Fibroblast of lung (primary cell): ENCODE measurements around the gene RAP1GAP. TPM values are rescaled to one million over a fixed set of nuclear protein-coding genes. Genes with fewer than 3 reads are reported as not detected.

ENCODE experiments used
- DNase-seq, 2 donors: peaks; one replicate each; pipeline versions ENCODE4 v3.0.0 to v3.0.0-alpha.2; 2010; ENCODE audit warnings: low read depth in 2 of 2
- H2AFZ ChIP-seq: 2 replicates; pipeline ENCODE4 v1.5.1; 2012; ENCODE audit warnings: low read length, control low read depth, inconsistent platforms
- H3K27ac ChIP-seq: 2 replicates; pipeline ENCODE4 v1.5.1; 2011; ENCODE audit warnings: low read length, control low read depth; ENCODE audit not compliant: insufficient read depth
- H3K27me3 ChIP-seq: 2 replicates; pipeline ENCODE4 v1.5.1; 2011; ENCODE audit warnings: mild to moderate bottlenecking, low read length; ENCODE audit not compliant: control insufficient read depth, insufficient read depth
- H3K36me3 ChIP-seq: 2 replicates; pipeline ENCODE4 v1.5.1; 2011; ENCODE audit warnings: low read length; ENCODE audit not compliant: control insufficient read depth, insufficient read depth
- H3K4me1 ChIP-seq: 2 replicates; pipeline ENCODE4 v1.5.1; 2011; ENCODE audit warnings: low read length; ENCODE audit not compliant: control insufficient read depth, insufficient read depth; ENCODE audit errors: extremely low read depth
- H3K4me2 ChIP-seq: 2 replicates; pipeline ENCODE4 v1.5.1; 2011; ENCODE audit warnings: low read length, control low read depth; ENCODE audit not compliant: insufficient read depth; ENCODE audit errors: extremely low read depth
- H3K4me3 ChIP-seq, 4 experiments: fragments of 200-600 bp in 1 of 4; sonication (generic) in 1 of 4; replicated peaks in 1 of 4; 2 replicates each; pipeline ENCODE4 v1.5.1; 2011 to 2016; ENCODE audit warnings: low read length in 4 of 4, low read depth in 3 of 4, mild to moderate bottlenecking in 3 of 4, control low read depth in 2 of 4, inconsistent platforms in 1 of 4, mixed read lengths in 1 of 4; ENCODE audit not compliant: insufficient read depth in 1 of 4; ENCODE audit errors: control extremely low read depth in 1 of 4
- H3K79me2 ChIP-seq: 2 replicates; pipeline ENCODE4 v1.5.1; 2012; ENCODE audit warnings: mild to moderate bottlenecking, low read length, inconsistent platforms; ENCODE audit not compliant: control insufficient read depth, insufficient read depth
- H3K9ac ChIP-seq: 2 replicates; pipeline ENCODE4 v1.5.1; 2011; ENCODE audit warnings: mild to moderate bottlenecking, low read length, control low read depth; ENCODE audit not compliant: insufficient read depth
- H3K9me3 ChIP-seq: 2 replicates; pipeline ENCODE4 v1.5.1; 2012; ENCODE audit warnings: low read depth, low read length; ENCODE audit not compliant: control insufficient read depth, insufficient read depth
- H4K20me1 ChIP-seq: 2 replicates; pipeline ENCODE4 v1.5.1; 2011; ENCODE audit warnings: low read length; ENCODE audit not compliant: control insufficient read depth, insufficient read depth; ENCODE audit errors: extremely low read depth
- EZH2 ChIP-seq: IDR thresholded peaks from 2 replicates; pipeline ENCODE4 v1.5.1; 2012; ENCODE audit warnings: low read length, control low read depth, mild to moderate bottlenecking; ENCODE audit errors: missing control alignments
- polyA plus RNA-seq, 2 donors: library from polyadenylated mRNA; depleted of rRNA in 1 of 2; stranded (reverse) in 1 of 2; unstranded in 1 of 2; fragments of >200 nt; gene quantifications; 2 replicates each; pipeline ENCODE4 v1.2.1, GENCODE V29; 2011 to 2012; ENCODE audit warnings: missing spikeins in 1 of 2
- total RNA-seq: library from RNA; depleted of rRNA; stranded (reverse); fragments of >200 nt; gene quantifications from 2 replicates; pipeline ENCODE4 v1.2.1, GENCODE V29; 2014
- TF ChIP-seq, protein P1 (sequence below), 2 donors: IDR thresholded peaks in 1 of 2; conservative IDR thresholded peaks in 1 of 2; 1 replicate in 1 of 2; 2 replicates in 1 of 2; pipeline ENCODE4 v1.5.1; 2011 to 2012; ENCODE audit warnings: low read length in 2 of 2, control low read depth in 1 of 2, inconsistent platforms in 1 of 2, low read depth in 1 of 2, mild to moderate bottlenecking in 1 of 2

RAP1GAP gene
- total and polyA plus RNA-seq, 2 donors (not counting 1 experiment from before 2014, with no cell fraction given): under 0.01 to 0.05 TPM

DNA sequence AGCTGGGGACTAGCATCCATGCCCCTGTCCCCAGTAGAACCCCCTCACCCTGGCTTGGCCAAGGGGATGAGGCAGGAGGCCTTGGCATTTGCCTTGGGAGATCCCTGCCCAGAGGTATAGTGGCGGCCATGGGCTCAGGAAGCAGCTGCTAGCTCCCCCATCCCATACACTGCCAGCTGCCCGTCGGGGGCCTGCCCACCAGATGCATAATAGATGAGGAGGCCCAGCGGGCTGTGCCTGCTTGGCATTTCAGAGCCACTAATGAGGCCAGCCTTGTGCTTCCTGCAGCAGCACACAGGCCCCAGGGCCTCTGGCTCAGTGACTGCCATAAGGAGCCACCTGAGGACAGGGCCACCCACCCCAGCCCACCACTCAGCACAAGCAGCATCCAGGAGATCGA is 23.6 kb downstream of the RAP1GAP start:
- TF ChIP-seq, protein P1, sequence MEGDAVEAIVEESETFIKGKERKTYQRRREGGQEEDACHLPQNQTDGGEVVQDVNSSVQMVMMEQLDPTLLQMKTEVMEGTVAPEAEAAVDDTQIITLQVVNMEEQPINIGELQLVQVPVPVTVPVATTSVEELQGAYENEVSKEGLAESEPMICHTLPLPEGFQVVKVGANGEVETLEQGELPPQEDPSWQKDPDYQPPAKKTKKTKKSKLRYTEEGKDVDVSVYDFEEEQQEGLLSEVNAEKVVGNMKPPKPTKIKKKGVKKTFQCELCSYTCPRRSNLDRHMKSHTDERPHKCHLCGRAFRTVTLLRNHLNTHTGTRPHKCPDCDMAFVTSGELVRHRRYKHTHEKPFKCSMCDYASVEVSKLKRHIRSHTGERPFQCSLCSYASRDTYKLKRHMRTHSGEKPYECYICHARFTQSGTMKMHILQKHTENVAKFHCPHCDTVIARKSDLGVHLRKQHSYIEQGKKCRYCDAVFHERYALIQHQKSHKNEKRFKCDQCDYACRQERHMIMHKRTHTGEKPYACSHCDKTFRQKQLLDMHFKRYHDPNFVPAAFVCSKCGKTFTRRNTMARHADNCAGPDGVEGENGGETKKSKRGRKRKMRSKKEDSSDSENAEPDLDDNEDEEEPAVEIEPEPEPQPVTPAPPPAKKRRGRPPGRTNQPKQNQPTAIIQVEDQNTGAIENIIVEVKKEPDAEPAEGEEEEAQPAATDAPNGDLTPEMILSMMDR (conservative IDR thresholded peaks at IDR 0.05 in 1 of 2, IDR thresholded peaks at IDR 0.05 in 1 of 2; ENCODE audit: low read depth in 1 of 2, low read length in 2 of 2): no peak
- TF ChIP-seq EZH2: no peak
- H3K27me3 ChIP-seq: peaks cover 2% of the 10 kb centered on the region
- H3K79me2 ChIP-seq: no peaks in the 10 kb centered on the region
- no peak for DNase-seq
- H3K9me3 ChIP-seq: no peaks in the 10 kb centered on the region
- no peak overlapping the region for H3K4me2 ChIP-seq
- no peak overlapping the region for H3K9ac ChIP-seq
- H4K20me1 ChIP-seq: no peaks in the 10 kb centered on the region
- H2AFZ ChIP-seq: no peak overlapping the region
- no peaks in the 10 kb centered on the region for H3K4me1 ChIP-seq
- H3K4me3 ChIP-seq: no peak overlapping the region
- H3K27ac ChIP-seq: no peak overlapping the region
- no peaks in the 10 kb centered on the region for H3K36me3 ChIP-seq

DNA sequence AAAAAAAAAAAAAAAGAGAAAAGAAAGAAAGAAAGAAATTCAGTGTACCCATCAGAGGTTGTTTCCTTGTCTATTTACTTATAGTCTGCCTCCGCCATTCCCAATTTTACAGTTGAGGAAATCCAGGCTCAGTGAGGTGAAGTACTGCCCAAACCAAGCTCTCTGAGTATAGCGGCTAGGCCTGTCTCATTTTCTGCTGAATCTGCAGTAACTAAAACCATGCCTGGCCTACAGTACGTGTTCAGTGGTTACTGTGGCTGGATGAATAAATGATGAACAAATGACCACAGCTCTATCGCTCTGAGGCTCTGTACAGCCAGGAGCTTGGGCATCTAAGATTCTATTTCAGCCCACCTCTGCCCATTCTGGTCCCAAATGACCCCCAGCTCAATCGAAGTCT is 24.3 kb downstream of the RAP1GAP start:
- H3K27ac ChIP-seq: no peak overlapping the region
- no peak for DNase-seq
- H3K4me1 ChIP-seq: no peaks in the 10 kb centered on the region
- H3K27me3 ChIP-seq: peaks cover 8% of the 10 kb centered on the region
- H3K9me3 ChIP-seq: no peaks in the 10 kb centered on the region
- no peaks in the 10 kb centered on the region for H3K79me2 ChIP-seq
- no peaks in the 10 kb centered on the region for H4K20me1 ChIP-seq
- no peak overlapping the region for H3K4me3 ChIP-seq
- no peak overlapping the region for H3K4me2 ChIP-seq
- H3K36me3 ChIP-seq: no peaks in the 10 kb centered on the region
- TF ChIP-seq, protein P1 (conservative IDR thresholded peaks at IDR 0.05 in 1 of 2, IDR thresholded peaks at IDR 0.05 in 1 of 2; ENCODE audit: low read depth in 1 of 2, low read length in 2 of 2): no peak
- TF ChIP-seq EZH2: no peak
- no peak overlapping the region for H3K9ac ChIP-seq
- no peak overlapping the region for H2AFZ ChIP-seq

DNA sequence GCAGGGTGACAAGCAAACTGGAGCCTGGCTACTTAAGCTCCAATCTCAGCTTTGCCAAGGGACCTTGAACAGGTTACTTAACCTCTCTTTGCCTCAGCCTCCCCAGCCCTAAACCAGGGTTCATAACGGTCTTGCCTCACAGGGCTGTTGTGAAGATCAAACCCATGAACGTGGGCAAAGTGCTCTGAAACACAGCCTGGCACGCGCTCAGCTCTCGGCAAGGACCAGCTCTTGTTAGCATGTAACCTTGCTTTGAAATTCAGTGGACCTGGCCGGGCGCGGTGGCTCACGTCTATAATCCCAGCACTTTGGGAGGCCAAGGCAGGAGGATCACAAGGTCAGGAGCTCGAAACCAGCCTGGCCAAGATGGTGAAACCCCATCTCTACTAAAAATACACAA is 24.8 kb downstream of the RAP1GAP start:
- no peaks in the 10 kb centered on the region for H3K9me3 ChIP-seq
- H3K79me2 ChIP-seq: no peaks in the 10 kb centered on the region
- no peaks in the 10 kb centered on the region for H3K4me1 ChIP-seq
- TF ChIP-seq, protein P1 (conservative IDR thresholded peaks at IDR 0.05 in 1 of 2, IDR thresholded peaks at IDR 0.05 in 1 of 2; ENCODE audit: low read depth in 1 of 2, low read length in 2 of 2): no peak
- no peak for TF ChIP-seq EZH2
- no peaks in the 10 kb centered on the region for H4K20me1 ChIP-seq
- H3K9ac ChIP-seq: no peak overlapping the region
- H2AFZ ChIP-seq: no peak overlapping the region
- DNase-seq: no peak
- no peak overlapping the region for H3K27ac ChIP-seq
- H3K4me2 ChIP-seq: no peak overlapping the region
- no peak overlapping the region for H3K4me3 ChIP-seq
- no peaks in the 10 kb centered on the region for H3K36me3 ChIP-seq
- peaks cover 8% of the 10 kb centered on the region for H3K27me3 ChIP-seq
